ENCODE results near the gene SYTL2.
"Not testable (repeated sequence)": the region's sequence is repeated elsewhere in the genome, so short reads cannot be mapped to it uniquely, and the experiment has no call there.

The SYTL2 gene

DNA sequence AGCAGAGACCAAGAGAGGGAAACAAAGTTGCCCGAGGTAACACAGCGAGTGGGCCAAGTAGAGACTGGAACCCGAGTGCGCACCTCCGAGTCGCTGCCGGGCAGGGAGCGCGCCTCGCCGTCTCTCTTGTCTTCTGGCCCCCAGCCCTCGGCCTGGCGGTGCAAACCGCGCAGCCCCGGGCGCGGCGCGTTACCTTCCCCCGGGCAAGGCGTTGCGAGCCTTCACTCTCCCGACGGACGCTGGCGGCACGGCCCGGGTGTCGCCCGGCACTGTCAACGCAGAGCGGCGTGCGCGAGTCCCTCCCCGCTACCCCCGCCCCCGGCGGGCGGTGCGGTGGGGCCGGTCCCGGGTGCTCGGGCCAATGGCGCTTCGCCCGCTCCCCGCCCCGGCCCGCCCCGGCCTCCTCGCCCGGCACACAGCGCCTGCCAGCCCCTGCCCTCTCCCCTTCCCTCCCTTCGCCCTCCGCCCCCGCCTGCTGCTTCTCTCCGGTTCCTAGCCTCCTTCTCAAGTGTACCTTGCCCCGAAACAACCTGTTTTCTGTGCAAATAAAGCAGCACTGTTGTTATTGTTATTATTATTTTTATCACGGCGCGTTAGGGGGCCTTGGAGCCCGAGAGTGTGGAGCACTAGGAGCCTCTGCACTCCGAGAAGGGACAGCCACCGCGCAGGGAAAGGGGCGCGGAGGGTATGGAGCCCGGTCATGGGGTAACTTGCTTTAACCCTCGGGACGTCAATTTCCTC is at the start of gene SYTL2:
SYTL2 (minus strand) TSS at position 271 of the 741 bp plus-strand sequence. CDS start 53,416 bp downstream, outside the sequence.
- peak; percentile 47 for DNase-seq (ENCODE audit: low read depth)

- not testable (repeated sequence) for DNase-seq (ENCODE audit: low read depth)
Measured at GRCh38 chr11:85859541-85859940, 48.6 kb upstream of the SYTL2 start.

- DNase-seq (ENCODE audit: low read depth) = no peak
Measured at GRCh38 chr11:85857098-85857497, 46.2 kb upstream of the SYTL2 start.

- no peak for DNase-seq (ENCODE audit: low read depth)
Measured at GRCh38 chr11:85855341-85855656, 44.4 kb upstream of the SYTL2 start, which contains the start of gene CCDC83. Gene CCDC83, plus strand, starts transcription at chr11:85855383. Its CDS starts 9,741 bp downstream, at chr11:85865124.

DNA sequence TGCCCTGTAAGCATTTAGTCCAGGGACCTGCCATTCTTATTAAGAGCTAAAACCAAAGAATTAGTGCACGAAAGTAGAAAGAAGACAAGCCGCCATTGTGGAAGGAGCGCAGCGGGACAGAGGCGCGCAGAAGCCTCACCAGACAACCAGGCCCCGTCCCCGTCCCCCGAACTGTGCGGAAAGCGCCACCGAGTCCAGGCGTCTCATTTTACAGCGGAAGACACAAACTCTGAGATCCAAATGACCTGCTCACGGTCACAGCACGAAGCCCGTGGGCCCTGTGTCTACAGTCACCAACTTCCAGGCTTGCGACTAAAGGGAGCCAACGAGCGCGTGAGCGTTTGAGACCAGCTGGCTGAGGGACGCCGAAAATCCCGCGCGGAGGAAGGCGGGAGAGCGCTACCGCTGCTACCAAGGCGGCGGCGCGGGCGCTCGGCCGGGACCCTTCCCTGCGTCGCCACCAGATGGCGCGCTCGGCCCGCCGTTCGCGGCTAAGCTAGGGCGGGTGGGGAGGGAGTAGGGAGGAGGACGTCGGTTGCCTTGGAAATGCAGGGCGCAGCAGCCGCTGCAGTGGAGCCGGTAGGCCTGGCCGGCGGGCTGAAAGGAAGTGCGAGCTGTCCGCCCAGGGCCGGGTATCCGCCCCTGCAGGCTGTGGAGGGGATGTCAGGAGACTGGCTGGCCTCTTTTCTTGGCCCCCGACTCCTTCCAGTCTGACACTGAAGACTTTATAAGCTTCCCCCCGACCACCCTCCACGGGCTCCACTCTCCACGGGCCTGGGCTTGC is 43.8 kb upstream of the SYTL2 start:
- DNase-seq (ENCODE audit: low read depth) = peak; percentile 92

GRCh38 chr11:85854212-85854556 is 43.2 kb upstream of the SYTL2 start:
- no peak for DNase-seq (ENCODE audit: low read depth)

DNA sequence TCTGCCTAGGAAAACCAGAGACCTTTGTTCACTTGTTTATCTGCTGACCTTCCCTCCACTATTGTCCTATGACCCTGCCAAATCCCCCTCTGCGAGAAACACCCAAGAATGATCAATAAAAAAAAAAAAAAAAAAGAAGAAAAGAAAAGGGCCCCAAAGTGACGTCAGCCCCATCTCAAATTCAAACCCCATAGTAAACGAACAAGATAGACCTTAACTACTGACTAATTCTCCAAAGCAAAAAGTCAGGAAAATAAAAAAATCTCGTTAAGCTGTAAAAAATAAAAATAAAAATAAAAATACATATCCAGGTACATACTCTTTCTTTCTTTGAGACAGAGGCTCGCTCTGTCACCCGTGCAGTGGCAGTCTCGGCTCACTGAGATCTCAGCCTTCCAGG is 42.6 kb upstream of the SYTL2 start:
- DNase-seq (ENCODE audit: low read depth) = not testable (repeated sequence)

- DNase-seq (ENCODE audit: low read depth) = not testable (repeated sequence)
Measured at GRCh38 chr11:85852754-85853153, 41.8 kb upstream of the SYTL2 start.

GRCh38 chr11:85848556-85848955 is 37.6 kb upstream of the SYTL2 start:
- no peak for DNase-seq (ENCODE audit: low read depth)

DNA sequence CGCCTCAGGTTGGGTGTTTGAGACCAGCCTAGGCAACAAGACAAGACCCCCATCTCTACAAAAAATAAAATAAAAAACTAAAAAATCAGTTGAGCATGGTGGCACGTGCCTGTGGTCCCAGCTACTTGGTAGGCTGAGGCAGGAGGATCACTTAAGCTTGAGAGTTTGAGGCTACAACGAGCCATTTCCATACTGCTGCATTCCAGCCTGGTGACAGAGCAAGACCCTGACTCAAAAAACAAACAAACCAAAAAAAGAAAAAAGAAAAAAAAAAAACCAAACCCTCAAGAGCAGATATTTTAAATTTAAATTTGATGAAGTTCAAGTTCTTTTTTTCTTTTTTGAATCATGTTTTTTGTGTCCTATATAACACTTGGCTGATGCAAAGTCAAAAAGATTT is 37.1 kb upstream of the SYTL2 start:
- no peak for DNase-seq (ENCODE audit: low read depth)

- no peak for DNase-seq (ENCODE audit: low read depth)
Measured at GRCh38 chr11:85847436-85847835, 36.5 kb upstream of the SYTL2 start.

DNA sequence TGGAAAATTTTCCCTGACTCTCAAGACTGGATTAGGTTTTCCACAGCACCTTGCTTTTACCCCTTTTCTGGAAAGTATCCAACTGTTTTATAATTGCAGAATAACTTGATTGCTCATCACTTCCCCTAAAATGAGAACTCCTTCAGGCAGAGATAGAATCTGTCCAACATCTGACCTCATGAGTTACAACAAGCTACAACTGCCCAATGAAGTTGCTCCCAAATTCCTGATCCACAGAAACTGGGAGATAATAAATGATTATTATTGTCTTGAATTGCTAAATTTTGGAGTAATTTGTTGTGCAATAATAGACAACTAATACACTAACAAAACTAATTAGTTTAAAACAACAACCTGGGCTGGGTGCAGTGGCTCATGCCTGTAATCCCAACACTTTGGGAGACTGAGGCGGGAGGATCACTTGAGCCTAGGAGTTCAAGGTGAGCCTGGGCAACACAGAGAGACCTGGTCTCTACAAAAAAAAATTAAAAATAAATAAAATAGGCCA is 34.2 kb upstream of the SYTL2 start:
- no peak for DNase-seq (ENCODE audit: low read depth)

DNA sequence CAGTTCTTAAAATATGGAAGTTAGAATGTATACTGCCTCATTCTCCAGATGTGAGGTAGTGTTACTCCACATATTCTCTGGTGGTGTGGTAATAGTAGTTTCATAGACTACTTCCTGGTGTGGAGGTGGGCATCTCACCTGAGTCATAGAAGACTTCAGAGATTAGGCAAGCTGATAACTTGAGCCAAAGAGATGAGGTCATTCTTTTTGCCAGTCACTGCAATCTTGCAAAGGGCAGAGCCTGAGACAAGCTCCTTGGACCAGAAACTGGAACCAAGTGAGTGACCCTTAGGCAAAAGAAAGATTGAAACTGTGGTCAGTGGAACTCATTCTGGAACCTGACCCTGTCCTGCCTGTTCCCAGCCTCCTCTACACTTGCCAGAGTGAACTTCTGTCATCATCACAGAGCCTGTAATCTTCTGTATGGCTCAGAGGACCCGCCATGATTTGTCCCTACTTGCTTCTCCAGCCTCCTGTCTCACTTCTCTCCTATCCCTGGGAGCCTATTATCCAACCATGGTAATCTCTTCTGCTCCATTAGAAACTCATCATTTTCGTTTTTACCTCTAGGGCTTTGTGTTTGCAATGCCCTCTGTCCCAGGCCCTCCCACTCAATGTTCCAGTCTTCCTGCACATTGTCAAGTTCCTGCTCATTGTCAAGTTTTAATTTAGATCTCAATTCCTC is 33.6 kb upstream of the SYTL2 start:
- no peak for DNase-seq (ENCODE audit: low read depth)

DNA sequence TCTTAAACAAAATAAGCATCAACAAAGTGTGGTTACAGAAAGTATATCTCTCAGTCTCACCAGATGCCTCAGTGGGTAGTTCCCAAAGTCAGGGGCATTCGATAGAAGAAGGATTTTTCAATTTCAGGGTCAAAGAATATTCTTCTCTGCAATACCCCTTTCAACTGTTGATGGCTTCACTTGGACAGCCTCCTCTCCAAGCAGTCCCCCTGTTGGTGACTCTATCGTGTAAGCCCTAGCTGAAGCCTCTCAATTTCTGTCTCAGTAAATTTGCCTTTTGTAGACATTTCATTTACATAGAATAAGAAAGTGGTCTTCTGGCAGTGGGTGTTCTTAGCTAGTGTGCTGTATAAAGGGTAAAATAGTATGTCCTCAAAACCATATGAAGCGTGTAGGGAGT is 33.0 kb upstream of the SYTL2 start:
- DNase-seq (ENCODE audit: low read depth) = no peak

- not testable (repeated sequence) for DNase-seq (ENCODE audit: low read depth)
Measured at GRCh38 chr11:85840932-85841331, 30.0 kb upstream of the SYTL2 start.

DNA sequence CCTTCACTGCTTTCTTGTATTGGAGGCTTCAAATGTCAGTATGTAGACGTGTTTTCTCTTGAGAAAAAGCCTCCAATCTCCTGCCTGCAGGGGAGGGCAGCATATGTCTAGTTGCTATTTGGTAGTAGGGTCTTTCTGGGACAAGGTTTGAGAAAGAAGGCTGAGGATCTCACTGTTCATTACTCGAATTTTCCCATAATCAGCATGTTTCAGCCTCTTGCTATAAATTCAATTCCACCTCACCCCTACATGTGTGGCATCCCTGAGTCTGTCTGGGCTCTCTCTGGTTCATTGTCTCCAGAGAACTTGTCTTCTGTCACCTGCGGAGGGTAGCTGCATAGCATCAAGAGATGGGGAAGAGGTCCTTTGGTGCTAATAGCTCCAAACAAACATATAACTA is 24.8 kb upstream of the SYTL2 start:
- DNase-seq (ENCODE audit: low read depth) = no peak

DNA sequence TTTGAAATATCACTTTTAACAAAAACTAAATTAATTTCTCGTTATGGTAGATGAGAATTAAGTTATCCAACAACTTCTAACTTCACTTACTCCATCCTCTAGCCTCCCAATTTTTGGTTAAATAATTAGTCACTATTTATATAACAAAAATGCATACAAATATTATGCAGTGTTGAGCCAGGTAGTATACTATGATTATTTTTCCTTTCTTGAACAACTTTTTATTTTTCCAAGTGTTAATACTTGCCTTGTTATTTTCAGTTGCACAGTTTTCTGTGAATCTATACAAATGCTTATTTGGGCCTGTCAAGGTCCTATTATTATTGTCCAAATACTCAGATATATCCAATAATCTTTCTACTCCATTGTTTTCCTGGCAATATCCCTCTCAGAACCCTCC is 24.3 kb upstream of the SYTL2 start:
- no peak for DNase-seq (ENCODE audit: low read depth)

GRCh38 chr11:85831050-85831449 is 20.1 kb upstream of the SYTL2 start:
- DNase-seq (ENCODE audit: low read depth) = no peak

GRCh38 chr11:85829172-85829571 is 18.2 kb upstream of the SYTL2 start:
- no peak for DNase-seq (ENCODE audit: low read depth)

GRCh38 chr11:85828640-85828978 is 17.7 kb upstream of the SYTL2 start:
- no peak for DNase-seq (ENCODE audit: low read depth)

DNA sequence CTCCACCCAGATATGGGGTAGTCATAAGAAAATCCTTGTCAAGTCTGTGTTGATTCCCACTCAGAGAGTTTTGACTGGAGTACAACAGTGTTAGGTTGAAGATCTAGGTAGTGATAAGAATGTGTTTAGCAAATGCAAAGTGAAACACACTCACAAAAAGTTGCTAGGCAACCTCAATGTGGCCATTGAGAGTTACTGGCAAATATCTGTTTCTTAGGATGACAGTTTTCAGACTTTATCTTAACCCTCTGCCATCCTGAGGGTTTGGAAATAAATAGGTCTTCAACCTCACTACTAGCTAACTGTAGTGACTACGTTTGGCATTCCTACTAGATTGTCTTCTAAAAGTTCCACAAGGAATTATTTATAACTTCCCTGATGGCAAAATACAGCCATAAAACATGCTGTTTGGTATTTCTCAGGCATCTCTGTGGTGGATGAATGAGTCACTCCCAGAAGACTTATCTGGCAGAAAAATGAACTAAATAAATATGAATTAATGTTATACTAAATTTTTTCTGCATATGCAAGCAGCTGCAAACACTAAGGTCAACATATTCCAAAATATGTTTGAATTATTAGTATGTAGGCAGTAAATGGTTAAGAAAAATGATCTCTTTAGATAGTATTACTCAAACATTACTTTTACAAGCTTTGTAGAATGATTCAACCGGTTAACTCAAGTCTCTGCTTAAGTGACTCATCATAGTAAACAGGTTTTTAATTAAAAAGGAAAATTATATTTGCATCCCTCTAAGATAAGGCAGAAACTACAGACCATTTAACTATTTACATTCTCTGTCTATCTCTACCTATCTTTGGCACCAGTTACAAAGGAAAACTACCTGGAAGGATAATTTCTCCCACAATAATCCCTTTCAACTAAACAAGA is 17.1 kb upstream of the SYTL2 start:
- DNase-seq (ENCODE audit: low read depth) = no peak

Data from stimulated activated CD8-positive, alpha-beta memory T cell treated with anti-CD3 and anti-CD28 coated beads, Interleukin-15, amount 100 ng/mL, for 24 hours (primary cell).